ENCODE results near the gene ETFA.

The ETFA gene

DNA sequence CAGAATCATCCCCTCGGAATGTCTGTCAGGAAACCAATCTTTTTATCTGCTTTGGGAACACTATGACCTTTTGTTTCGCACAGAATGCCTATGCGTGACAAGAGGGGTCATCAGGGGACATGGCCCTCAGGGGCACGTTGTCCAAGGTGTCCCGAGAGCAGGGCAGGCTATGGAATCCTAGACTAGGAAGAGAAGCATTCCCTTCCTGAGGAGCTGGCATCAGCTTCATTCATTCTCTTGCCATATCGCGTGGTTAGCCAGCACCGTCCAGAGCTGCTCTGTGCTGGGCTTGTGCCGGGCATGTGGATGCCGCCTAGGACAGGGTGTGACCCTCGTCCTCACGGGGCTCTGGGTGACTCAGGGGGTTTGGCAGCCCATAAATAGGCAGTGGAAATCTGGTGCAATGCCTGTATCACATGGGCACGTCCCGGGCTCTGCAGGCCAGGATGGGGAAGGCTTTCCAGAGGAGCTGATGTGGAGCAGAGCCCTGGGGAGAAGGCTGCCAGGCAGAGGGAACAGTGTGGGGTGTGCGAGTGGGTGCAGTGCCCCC, 133.7 kb downstream of the ETFA start:
- no peak for DNase-seq (ENCODE audit: low read depth, low spot score)
- in situ Hi-C loops (cut with HindIII; ENCODE audit: low sequenced_read_pairs): no loop called here

DNA sequence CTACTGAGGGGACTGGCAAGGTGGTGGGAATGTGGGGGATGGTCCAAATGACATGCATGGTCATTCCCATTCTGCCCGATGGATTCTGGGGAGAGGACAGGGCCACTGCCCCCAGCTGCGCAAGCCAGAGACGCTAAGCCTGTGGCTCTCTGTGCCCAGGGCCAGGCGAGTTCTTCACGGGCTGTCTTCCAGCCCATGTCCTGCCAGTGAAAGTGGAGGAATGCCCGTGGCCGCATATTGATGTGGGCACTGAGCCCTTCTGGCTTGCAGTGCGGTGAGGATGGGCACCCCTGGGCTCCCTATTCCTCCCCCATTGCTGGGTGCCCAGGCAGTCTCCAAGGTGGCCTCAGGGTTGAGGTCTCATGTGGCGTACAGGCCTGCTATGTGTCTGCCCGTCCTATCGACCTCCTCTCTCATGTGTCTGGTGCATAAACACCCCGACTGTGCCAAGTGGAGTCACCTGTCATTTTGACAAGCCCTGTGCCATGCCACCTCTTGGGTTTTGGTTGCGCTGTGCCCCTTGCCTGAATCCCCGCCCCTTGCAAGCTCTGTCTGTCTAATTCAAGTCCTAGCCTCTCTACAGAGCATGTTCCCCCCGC, 134.7 kb downstream of the ETFA start:
- H3K4me3 ChIP-seq (ENCODE audit: low read depth, low read length): no peak overlapping the region
- in situ Hi-C loops (cut with HindIII; ENCODE audit: low sequenced_read_pairs): no loop called here
- TF ChIP-seq CTCF (IDR thresholded peaks at IDR 0.05; ENCODE audit: low read depth, low read length): no peak
- DNase-seq (ENCODE audit: low read depth, low spot score): no peak

More for the DNA sequence above, 133.7 kb downstream of the ETFA start:
- H3K4me3 ChIP-seq (ENCODE audit: low read depth, low read length): no peak overlapping the region
- no peak for TF ChIP-seq CTCF (IDR thresholded peaks at IDR 0.05; ENCODE audit: low read depth, low read length)

DNA sequence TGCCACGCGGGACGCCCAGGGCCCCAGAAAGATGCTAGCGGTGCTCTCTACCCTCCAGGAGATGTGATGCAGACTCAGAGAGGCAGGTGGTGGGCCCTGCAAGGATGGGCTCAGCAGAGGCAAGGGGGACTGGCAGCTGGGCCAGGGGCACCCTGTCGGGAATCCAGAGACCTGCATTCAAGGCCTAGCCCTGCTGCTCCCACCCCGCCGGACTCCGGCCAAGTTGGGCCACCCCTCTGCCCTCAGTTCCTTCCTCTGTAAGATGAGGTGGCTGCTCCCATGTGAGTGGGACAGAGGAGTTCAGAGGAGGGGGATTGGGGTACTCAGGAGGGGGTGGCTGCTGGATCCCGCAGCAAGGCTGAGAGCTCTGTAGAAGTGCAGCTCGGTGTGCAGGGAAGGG, 135.2 kb downstream of the ETFA start:
- no peak overlapping the region for H3K4me3 ChIP-seq (ENCODE audit: low read depth, low read length)
- in situ Hi-C loops (cut with HindIII; ENCODE audit: low sequenced_read_pairs): no loop called here
- TF ChIP-seq CTCF (IDR thresholded peaks at IDR 0.05; ENCODE audit: low read depth, low read length): no peak
- no peak for DNase-seq (ENCODE audit: low read depth, low spot score)

DNA sequence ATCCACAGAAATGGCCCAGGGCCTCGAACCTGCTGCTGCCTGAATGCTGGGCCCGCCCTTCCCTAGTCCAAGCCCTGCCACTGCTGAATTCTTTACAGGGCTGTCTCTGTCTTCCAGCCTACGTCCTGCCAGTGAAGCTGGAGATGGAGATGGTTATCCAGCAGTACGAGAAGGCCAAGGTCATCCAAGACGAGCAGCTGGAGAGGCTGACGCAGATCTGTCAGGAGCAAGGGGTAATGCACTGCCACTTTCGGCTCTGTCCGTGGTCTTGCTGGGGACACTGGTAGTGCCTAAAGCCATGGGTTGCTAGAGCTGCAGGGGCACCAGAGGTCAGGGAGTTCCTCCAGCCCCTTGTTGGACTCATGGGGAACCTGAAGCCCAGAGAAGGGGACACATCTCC, 135.8 kb downstream of the ETFA start:
- no peak for TF ChIP-seq CTCF (IDR thresholded peaks at IDR 0.05; ENCODE audit: low read depth, low read length)
- no peak for DNase-seq (ENCODE audit: low read depth, low spot score)
- in situ Hi-C loops (cut with HindIII; ENCODE audit: low sequenced_read_pairs): no loop called here
- H3K4me3 ChIP-seq (ENCODE audit: low read depth, low read length): no peak overlapping the region

DNA sequence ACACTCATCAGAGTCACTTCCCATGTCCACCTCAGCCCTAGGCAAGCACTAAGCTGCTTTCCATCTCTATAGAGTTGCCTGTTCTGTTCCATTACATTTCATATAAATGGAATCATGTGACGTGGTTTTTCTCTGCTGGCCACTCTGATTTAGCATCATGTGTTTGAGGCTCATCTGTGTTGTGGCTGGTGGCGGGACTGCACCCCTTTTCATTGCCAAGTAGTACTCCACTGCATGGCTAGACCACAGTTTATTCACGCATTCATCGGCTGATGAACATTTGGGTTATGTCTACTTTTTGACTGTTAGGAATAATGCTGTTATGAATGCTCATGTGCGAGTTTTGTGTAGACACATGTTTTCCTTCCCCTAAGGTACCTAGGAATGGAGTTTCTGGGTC, 136.6 kb downstream of the ETFA start:
- no peak for TF ChIP-seq CTCF (IDR thresholded peaks at IDR 0.05; ENCODE audit: low read depth, low read length)
- in situ Hi-C loops (cut with HindIII; ENCODE audit: low sequenced_read_pairs): no loop called here
- no peak for DNase-seq (ENCODE audit: low read depth, low spot score)
- H3K4me3 ChIP-seq (ENCODE audit: low read depth, low read length): no peak overlapping the region

- in situ Hi-C loops (cut with HindIII; ENCODE audit: low sequenced_read_pairs): no loop called here
- no peak overlapping the region for H3K4me3 ChIP-seq (ENCODE audit: low read depth, low read length)
- no peak for DNase-seq (ENCODE audit: low read depth, low spot score)
- TF ChIP-seq CTCF (IDR thresholded peaks at IDR 0.05; ENCODE audit: low read depth, low read length): no peak
These were observed 137.9 kb downstream of the ETFA start for GRCh38 chr15:76173317-76173834.

All from astrocyte of the spinal cord (primary cell).